ENCODE results near the gene ASPSCR1. TPM values are rescaled to one million over a fixed set of nuclear protein-coding genes. Genes with fewer than 3 reads are reported as not detected.

ASPSCR1 gene
- polyA plus RNA-seq, 4 donors, result 22.0 to 38.4 (median 24.1) TPM

DNA sequence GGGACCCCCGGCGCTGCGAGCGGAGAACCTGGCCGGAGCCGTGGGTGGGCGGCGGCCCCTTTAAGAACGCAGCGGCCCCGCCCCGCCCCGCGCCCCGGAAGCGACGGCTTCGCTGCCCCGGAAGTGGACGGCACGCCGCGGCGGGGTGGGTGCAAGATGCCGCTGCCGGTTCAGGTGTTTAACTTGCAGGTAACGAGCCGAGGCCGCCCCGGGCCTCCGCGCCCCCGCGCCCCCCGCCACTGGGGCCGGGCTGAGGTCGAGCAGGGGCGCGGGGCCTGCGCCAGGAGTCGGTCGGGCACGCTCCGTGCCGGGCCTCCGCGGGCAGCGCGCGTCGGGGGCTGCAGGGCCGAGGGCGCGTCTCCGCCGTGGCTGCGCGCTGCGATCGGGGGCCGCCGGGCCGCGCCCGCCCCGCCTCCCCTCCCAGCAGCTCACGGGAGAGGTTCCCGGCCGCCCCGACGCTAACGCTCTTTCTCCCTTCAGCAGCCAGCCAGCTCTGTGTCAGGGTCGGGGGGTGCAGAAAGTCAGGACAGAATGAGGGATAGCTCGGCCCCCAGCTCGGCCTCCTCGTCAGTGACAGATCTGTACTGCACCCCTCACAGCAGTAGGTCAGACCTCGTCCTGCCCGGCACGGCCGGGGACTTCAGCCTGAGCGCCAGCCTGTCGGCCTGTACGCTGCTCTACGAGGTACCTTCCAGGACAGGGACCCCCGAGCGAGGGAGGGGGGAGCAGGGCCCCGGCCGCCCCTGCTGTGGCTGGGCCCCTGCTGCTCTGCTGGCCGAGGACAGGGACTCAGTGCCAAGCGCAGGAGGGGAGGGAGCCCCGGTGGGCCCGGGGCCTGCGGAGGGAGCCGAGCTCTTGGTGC lies 74.6 kb downstream of the ASPSCR1 start, which contains the start of the genes GPS1 and RFNG:
TSS of gene GPS1 (plus strand) at position 123 of the 862 bp plus-strand sequence. CDS start at position 157, 34 bp downstream.
TSS of gene RFNG (minus strand) at position 36 of the 862 bp plus-strand sequence. CDS start 45 bp downstream, outside the sequence.
- DNase-seq (ENCODE audit: low read depth in 4 of 4, low spot score in 3 of 4), result peak in 1 of 4 donors; percentile 36

- no peak for DNase-seq (ENCODE audit: low read depth in 4 of 4, low spot score in 3 of 4)
Measured at GRCh38 chr17:82052638-82053059, 75.2 kb downstream of the ASPSCR1 start.

DNA sequence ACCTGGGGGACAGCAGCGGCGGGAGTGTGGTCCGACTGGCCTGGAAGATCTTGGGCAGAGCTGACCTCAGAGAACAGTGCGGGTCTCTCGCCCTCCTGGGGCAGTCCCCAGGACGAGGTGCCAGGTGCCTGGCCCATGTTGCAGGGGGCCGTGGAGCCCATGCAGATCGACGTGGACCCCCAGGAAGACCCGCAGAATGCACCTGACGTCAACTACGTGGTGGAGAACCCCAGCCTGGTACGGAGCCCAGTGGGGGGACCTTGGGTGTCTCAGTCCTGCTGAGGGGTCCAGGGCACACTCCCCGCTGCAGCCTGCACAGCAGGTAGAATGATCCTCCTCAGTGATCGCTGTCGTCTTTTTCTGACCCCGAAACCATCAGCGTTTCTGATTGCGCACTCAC lies 75.7 kb downstream of the ASPSCR1 start:
- no peak for DNase-seq (ENCODE audit: low read depth in 4 of 4, low spot score in 3 of 4)

GRCh38 chr17:82053556-82054263 lies 76.3 kb downstream of the ASPSCR1 start:
- no peak for DNase-seq (ENCODE audit: low read depth in 4 of 4, low spot score in 3 of 4)

DNA sequence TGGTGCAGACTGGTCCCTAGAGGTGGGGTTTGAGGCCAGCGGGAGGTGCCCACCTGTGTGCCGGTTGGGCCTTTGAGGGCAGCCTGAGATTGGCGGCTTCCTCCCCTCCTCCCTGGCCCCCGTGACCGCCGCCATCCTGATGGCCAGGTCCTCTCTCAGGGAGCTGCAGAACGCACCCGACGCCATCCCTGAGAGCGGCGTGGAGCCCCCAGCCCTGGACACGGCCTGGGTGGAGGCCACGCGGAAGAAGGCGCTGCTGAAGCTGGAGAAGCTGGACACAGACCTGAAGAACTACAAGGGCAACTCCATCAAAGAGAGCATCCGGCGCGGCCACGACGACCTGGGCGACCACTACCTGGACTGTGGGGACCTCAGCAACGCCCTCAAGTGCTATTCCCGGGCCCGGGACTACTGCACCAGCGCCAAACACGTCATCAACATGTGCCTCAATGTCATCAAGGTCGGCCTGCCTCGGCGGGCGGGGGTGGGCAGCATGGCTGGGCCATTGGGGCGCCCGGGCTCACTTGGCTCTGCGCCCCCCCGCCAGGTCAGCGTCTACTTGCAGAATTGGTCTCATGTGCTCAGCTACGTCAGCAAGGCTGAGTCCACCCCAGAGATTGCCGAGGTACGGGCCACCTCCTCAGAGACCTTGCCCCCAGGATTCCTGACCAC lies 77.1 kb downstream of the ASPSCR1 start:
- DNase-seq (ENCODE audit: low read depth in 4 of 4, low spot score in 3 of 4), result no peak

GRCh38 chr17:82055023-82055964 lies 77.9 kb downstream of the ASPSCR1 start:
- no peak for DNase-seq (ENCODE audit: low read depth in 4 of 4, low spot score in 3 of 4)

DNA sequence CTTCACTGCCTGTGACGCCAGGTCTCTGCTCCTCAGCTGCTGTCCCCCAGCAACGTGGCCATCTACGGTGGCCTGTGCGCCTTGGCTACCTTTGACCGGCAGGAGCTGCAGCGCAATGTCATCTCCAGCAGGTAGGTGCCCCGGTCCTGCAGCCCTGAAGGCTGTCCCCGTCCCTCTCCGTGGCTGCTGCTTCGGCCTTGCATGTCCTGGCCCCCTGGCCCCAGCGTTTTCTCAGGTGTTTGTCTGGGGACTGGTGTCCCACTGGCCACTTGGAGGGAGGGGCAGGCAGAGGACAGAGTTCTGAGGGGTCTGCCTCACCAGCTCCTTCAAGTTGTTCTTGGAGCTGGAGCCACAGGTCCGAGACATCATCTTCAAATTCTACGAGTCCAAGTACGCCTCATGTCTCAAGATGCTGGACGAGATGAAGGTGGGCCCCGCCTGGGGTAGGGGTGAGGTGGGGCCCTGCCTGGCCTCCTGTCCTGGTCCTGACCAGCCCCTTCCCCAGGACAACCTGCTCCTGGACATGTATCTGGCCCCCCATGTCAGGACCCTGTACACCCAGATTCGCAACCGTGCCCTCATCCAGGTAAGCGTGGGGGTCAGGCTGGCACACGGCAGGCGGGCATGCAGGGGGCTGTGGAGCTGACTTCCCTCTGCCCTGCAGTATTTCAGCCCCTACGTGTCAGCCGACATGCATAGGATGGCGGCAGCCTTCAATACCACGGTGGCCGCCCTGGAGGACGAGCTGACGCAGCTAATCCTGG lies 78.7 kb downstream of the ASPSCR1 start:
- no peak for DNase-seq (ENCODE audit: low read depth in 4 of 4, low spot score in 3 of 4)

DNA sequence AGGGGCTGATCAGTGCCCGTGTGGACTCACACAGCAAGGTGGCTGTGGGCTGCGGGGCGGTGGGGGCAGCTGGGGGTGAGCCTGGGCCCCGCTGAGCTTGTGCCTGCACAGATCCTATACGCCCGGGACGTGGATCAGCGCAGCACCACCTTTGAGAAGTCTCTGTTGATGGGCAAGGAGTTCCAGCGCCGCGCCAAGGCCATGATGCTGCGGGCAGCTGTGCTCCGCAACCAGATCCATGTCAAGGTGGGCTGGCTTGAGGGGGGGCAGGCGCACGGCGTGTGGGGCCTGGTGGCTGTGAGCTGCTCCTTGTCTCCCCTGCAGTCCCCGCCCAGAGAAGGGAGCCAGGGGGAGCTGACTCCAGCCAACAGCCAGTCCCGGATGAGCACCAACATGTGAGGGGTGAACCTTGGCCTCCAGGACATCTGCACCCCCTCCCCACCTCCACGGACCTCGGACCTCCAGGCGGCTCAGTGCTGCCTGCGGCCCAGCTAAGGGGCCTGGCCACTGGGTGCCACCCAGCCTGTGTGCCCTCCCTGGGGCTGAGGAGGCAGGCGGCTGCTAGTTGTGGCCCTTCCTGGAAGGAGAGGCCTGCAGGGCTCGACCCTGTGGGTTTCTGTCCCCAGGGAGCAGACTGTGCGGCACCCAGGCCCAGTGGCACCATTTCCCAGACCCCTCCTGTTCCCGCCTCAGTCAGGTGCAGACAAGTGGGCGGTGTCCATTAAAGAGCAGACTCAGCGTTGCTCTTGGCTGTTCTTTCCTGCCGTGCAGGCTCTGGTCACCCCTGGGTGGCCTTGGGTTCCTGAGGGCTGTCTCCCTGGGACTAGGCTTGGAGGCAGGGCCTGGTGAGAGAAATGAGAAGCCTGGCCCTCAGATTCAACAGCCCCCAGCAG lies 79.5 kb downstream of the ASPSCR1 start:
- no peak for DNase-seq (ENCODE audit: low read depth in 4 of 4, low spot score in 3 of 4)

DNA sequence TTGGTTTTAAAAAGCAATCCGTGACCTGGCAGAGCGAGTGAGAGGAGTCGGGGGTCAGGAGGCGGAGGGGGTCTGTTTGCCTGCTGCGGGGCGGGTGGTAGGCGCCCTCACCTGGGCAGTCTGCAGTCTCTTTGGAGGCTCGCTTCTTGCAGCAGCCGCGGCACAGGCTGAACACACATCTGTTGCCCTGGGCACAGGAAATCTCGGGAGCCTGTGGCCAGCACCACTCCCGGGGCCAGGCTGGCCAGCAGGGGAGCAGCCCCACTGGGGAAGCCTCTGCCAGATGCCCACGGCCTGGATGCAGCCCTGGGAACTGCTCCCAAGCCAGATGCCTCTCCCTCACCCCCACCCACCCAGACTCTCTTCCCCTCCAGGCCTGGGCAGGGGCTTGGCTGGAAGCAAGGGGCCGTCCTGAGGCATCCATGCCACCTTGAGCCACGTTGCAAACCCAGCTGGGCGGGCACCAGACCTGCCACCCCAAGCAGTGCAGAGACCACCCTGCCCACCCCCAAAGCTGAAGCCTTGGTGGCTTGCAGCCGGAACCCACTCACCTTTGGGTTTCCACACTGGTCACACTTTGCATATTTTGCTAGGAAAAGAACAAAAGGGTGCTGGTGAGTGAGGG lies 80.9 kb downstream of the ASPSCR1 start:
- DNase-seq (ENCODE audit: low read depth in 4 of 4, low spot score in 3 of 4), result no peak

GRCh38 chr17:82058855-82059249 lies 81.4 kb downstream of the ASPSCR1 start:
- DNase-seq (ENCODE audit: low read depth in 4 of 4, low spot score in 3 of 4), result no peak

- DNase-seq (ENCODE audit: low read depth in 4 of 4, low spot score in 3 of 4), result no peak
Measured at GRCh38 chr17:82059272-82060000, 82.0 kb downstream of the ASPSCR1 start.

DNA sequence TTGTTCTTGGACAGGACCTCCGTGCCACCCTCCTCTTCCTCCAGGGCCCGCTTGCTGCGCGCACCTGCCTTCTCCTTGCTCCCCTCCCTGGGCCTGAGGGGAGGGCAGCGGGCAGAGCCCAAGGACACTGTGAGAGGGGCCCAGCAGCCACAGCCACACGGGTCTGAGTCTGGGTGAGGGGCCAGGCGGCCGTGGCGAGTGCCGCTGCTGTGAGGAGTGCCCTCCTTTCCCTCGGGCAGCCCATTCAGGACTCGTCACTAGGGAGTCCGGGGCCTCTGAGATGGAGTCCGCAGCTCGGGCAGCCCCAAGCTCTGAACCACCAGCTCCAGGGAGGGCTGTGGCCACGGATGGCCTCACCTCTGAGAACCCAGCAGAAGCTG lies 82.6 kb downstream of the ASPSCR1 start:
- no peak for DNase-seq (ENCODE audit: low read depth in 4 of 4, low spot score in 3 of 4)

DNA sequence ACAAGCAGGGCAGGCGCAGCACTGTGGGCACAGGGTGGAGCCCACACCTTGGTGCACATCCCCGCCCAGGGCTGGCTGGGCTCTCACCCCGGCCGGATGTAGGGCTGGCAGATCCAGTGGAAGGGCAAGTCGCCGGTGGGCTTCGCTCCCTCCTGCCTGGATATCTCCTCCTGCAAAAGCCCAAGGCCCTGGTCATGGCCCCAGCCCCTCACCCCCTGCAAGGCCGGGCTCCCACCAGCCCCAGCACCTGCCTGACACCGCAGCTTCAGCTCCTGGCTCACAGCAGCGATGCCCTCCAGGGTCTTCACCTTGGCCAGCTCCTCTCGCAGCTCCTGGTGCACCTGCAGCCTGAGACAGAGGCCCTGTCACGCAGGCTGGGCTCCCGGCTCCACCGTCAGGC lies 83.2 kb downstream of the ASPSCR1 start:
- no peak for DNase-seq (ENCODE audit: low read depth in 4 of 4, low spot score in 3 of 4)

GRCh38 chr17:82061047-82061925 lies 83.9 kb downstream of the ASPSCR1 start:
- DNase-seq (ENCODE audit: low read depth in 4 of 4, low spot score in 3 of 4), result no peak

DNA sequence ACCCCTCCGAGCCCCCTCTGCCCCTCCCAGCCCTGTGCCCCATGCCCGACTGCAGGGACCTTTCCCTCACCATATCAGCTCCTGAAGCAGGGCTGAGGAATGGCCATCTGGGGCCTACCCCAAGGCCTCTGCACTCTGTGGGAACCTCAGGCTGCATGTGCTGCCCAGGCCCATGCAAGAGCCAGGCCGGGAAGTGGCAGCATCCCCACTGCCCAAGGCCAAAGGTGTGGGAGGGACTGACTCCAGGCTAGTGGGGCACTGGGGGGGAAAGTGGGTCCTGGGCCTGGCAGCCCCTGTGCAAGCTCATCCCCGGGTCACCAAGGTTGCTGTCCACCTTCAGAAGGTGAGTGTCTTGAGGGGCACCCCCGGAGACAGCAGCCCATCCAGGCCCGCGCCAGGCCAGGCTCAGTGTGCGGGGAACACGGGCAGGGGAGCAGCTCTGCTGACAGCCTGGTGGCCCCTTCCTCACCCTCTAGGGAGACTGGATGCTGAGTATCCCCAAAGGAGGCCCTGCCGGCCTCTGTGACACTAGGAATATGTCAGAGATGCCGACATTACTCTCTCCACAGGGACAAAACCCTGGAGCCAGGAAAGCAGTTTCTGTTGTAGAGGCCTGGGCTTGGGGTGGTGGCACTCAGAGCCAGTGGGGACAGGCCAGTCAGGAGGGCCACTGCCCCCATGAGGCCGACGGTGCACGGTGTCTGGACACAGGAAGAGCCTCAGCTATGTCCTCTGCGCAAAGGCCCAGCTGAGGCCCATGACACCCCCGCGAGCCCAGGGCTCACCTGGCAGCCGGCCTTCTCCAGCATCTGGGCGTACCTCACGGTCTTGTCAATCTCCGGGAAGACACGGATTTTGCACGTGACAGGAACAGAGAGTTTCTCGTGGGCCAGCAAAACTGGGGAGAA lies 84.9 kb downstream of the ASPSCR1 start:
- no peak for DNase-seq (ENCODE audit: low read depth in 4 of 4, low spot score in 3 of 4)
